ENCODE data around the gene C3orf22.

The C3orf22 gene

GRCh38 chr3:126521122-126521891 is 37.4 kb downstream of the C3orf22 start:
- Histone ChIP-seq H3K4me3 (replicated peaks; ENCODE audit: insufficient read depth, low read length) (no peak overlapping the region), H3K27ac (replicated peaks) (no peak overlapping the region), H3K27me3 (ENCODE audit: insufficient read depth, poor library complexity, severe bottlenecking) (no peaks in the 10 kb centered on the region)
- TF ChIP-seq CTCF (IDR thresholded peaks at IDR 0.05; ENCODE audit: insufficient read depth, low read length) (no peak), POLR2AphosphoS5 (IDR thresholded peaks at IDR 0.05; ENCODE audit: low read depth) (no peak), SPI1 (IDR thresholded peaks at IDR 0.05; ENCODE audit: borderline replicate concordance, low read depth) (no peak), GABPA (IDR thresholded peaks at IDR 0.05; ENCODE audit: low read depth) (no peak)
- TF ChIP-seq, protein P1, sequence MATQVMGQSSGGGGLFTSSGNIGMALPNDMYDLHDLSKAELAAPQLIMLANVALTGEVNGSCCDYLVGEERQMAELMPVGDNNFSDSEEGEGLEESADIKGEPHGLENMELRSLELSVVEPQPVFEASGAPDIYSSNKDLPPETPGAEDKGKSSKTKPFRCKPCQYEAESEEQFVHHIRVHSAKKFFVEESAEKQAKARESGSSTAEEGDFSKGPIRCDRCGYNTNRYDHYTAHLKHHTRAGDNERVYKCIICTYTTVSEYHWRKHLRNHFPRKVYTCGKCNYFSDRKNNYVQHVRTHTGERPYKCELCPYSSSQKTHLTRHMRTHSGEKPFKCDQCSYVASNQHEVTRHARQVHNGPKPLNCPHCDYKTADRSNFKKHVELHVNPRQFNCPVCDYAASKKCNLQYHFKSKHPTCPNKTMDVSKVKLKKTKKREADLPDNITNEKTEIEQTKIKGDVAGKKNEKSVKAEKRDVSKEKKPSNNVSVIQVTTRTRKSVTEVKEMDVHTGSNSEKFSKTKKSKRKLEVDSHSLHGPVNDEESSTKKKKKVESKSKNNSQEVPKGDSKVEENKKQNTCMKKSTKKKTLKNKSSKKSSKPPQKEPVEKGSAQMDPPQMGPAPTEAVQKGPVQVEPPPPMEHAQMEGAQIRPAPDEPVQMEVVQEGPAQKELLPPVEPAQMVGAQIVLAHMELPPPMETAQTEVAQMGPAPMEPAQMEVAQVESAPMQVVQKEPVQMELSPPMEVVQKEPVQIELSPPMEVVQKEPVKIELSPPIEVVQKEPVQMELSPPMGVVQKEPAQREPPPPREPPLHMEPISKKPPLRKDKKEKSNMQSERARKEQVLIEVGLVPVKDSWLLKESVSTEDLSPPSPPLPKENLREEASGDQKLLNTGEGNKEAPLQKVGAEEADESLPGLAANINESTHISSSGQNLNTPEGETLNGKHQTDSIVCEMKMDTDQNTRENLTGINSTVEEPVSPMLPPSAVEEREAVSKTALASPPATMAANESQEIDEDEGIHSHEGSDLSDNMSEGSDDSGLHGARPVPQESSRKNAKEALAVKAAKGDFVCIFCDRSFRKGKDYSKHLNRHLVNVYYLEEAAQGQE (IDR thresholded peaks at IDR 0.05; ENCODE audit: insufficient replicate concordance, low read depth): no peak
- DNase-seq (ENCODE audit: low read depth in 1 of 2, low spot score in 1 of 2): no peak

DNA sequence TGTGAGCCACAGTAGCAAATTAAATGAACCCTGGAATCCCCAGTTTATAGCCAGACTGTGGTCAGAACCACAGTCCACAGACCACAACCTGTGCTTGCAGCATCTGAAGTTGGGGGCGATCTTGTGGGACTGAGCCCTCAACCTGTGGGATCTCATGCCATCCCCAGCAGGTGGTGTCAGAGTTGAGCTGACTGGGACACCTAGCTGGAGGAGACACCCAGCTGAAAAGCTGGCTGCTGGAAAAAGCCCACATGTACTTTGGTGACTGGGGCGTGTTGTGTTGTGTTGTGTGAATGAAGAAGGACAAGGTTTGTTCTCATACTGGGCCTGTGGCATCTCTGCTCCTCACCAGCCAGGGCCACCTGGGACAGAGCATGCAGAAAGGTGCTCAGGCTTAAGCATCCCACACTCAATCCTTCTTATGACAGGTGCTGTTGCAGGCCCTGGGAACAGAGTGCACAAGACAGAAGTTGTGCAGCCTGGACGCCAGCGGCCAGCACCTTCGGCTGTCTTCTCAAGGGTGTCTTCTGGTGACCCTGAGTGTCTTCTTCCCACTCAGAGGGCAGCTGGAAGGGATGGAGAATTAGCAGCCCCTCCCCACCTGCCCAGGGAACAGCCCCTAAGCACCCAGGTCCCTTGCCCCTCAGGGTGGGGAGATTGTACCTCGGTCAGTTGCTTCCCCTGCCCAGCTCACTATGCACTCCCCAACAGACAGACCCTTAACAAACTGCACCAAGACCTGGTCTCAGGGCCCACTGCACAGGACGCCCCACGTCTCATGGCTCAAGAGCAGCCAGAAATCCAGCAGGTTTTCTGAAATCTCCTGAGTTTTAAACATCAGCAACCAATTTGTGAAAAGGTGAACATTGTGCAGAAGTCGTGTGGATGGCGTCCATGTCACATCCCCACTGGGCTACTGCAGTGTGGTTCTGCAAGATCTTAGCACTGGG is 39.0 kb downstream of the C3orf22 start:
- no peak for DNase-seq (ENCODE audit: low read depth in 1 of 2, low spot score in 1 of 2)
- no peak for TF ChIP-seq GABPA (IDR thresholded peaks at IDR 0.05; ENCODE audit: low read depth)
- TF ChIP-seq, protein P1 (IDR thresholded peaks at IDR 0.05; ENCODE audit: insufficient replicate concordance, low read depth): no peak
- TF ChIP-seq POLR2AphosphoS5 (IDR thresholded peaks at IDR 0.05; ENCODE audit: low read depth): no peak
- no peak for TF ChIP-seq SPI1 (IDR thresholded peaks at IDR 0.05; ENCODE audit: borderline replicate concordance, low read depth)
- Histone ChIP-seq H3K27ac (replicated peaks) (no peak overlapping the region), H3K27me3 (ENCODE audit: insufficient read depth, poor library complexity, severe bottlenecking) (no peaks in the 10 kb centered on the region), H3K4me3 (replicated peaks; ENCODE audit: insufficient read depth, low read length) (no peak overlapping the region)

DNA sequence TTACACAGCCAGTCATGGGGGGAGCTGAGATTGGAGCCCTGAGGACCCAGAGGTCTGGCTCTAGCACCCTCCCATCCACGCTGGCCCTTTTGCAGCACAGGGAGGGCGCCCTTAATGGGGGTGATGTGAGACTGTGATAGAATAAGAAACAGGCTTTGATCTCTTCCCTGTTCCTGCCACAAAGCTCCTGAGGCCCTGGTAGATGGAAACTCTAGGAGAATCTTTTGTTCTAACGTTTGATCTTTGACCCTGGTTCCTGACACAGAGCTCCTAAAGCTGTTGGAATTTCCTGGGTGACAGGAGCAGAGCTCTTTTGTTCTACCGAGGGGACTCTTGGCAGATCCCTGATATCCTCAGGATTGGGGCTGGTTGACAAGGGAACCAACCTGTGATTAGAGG is 40.0 kb downstream of the C3orf22 start:
- Histone ChIP-seq H3K27ac (replicated peaks) (no peak overlapping the region), H3K4me3 (replicated peaks; ENCODE audit: insufficient read depth, low read length) (no peak overlapping the region), H3K27me3 (ENCODE audit: insufficient read depth, poor library complexity, severe bottlenecking) (no peaks in the 10 kb centered on the region)
- no peak for TF ChIP-seq GABPA (IDR thresholded peaks at IDR 0.05; ENCODE audit: low read depth)
- no peak for TF ChIP-seq SPI1 (IDR thresholded peaks at IDR 0.05; ENCODE audit: borderline replicate concordance, low read depth)
- no peak for TF ChIP-seq POLR2AphosphoS5 (IDR thresholded peaks at IDR 0.05; ENCODE audit: low read depth)
- TF ChIP-seq, protein P1 (IDR thresholded peaks at IDR 0.05; ENCODE audit: insufficient replicate concordance, low read depth): no peak
- TF ChIP-seq CTCF (IDR thresholded peaks at IDR 0.05; ENCODE audit: insufficient read depth, low read length): no peak
- no peak for DNase-seq (ENCODE audit: low read depth in 1 of 2, low spot score in 1 of 2)
